Trophoblast cell (in vitro differentiated cells and primary cell): ENCODE results near the gene ZCCHC4.

ENCODE experiments used
- DNase-seq, 2 donors: peaks; one replicate each; pipeline ENCODE4 v3.0.0-alpha.2; 2016
- H2AFZ ChIP-seq: 2 replicates; pipeline ENCODE4 v1.6.1; 2013; ENCODE audit warnings: low read length, moderate library complexity, mild to moderate bottlenecking; ENCODE audit not compliant: insufficient read depth, poor library complexity
- H2AK5ac ChIP-seq: 2 replicates; pipeline ENCODE4 v1.6.1; 2013; ENCODE audit warnings: mild to moderate bottlenecking, low read length
- H2BK120ac ChIP-seq: 2 replicates; pipeline ENCODE4 v1.6.1; 2013; ENCODE audit warnings: low read length, mild to moderate bottlenecking, moderate library complexity; ENCODE audit not compliant: insufficient read depth, poor library complexity
- H2BK12ac ChIP-seq: 2 replicates; pipeline ENCODE4 v1.6.1; 2013; ENCODE audit warnings: mild to moderate bottlenecking, low read length, moderate library complexity
- H2BK5ac ChIP-seq: 2 replicates; pipeline ENCODE4 v1.6.1; 2013; ENCODE audit warnings: low read length, low read depth, moderate library complexity, mild to moderate bottlenecking; ENCODE audit not compliant: poor library complexity
- H3K14ac ChIP-seq: 2 replicates; pipeline ENCODE4 v1.6.1; 2013; ENCODE audit warnings: mild to moderate bottlenecking, low read length
- H3K18ac ChIP-seq: 2 replicates; pipeline ENCODE4 v1.6.1; 2013; ENCODE audit warnings: mild to moderate bottlenecking, low read length
- H3K23ac ChIP-seq: 2 replicates; pipeline ENCODE4 v1.6.1; 2013; ENCODE audit warnings: low read length
- H3K27ac ChIP-seq: 2 replicates; pipeline ENCODE4 v1.5.1; 2013; ENCODE audit warnings: low read depth, mild to moderate bottlenecking, inconsistent platforms, low read length, moderate library complexity
- H3K27me3 ChIP-seq: 2 replicates; pipeline ENCODE4 v1.6.1; 2013; ENCODE audit warnings: inconsistent platforms, mild to moderate bottlenecking, low read length, moderate library complexity; ENCODE audit not compliant: insufficient read depth
- H3K36me3 ChIP-seq, 2 experiments: 1 replicate in 1 of 2; 2 replicates in 1 of 2; pipeline ENCODE4 v1.6.1; 2013; ENCODE audit warnings: low read length in 2 of 2, mild to moderate bottlenecking in 2 of 2, moderate library complexity in 1 of 2; ENCODE audit not compliant: insufficient read depth in 2 of 2, control insufficient read depth in 1 of 2
- H3K4ac ChIP-seq: 2 replicates; pipeline ENCODE4 v1.6.1; 2013; ENCODE audit warnings: low read depth, mild to moderate bottlenecking, low read length, moderate library complexity
- H3K4me1 ChIP-seq, 2 experiments: 1 replicate in 1 of 2; 2 replicates in 1 of 2; pipeline ENCODE4 v1.6.1; 2013; ENCODE audit warnings: low read length in 2 of 2, mild to moderate bottlenecking in 2 of 2, moderate library complexity in 1 of 2; ENCODE audit not compliant: insufficient read depth in 2 of 2, control insufficient read depth in 1 of 2
- H3K4me2 ChIP-seq: 2 replicates; pipeline ENCODE4 v1.6.1; 2013; ENCODE audit warnings: inconsistent platforms, mild to moderate bottlenecking, low read length, moderate library complexity
- H3K4me3 ChIP-seq: 2 replicates; pipeline ENCODE4 v1.5.1; 2013; ENCODE audit warnings: mild to moderate bottlenecking, low read depth, low read length, inconsistent platforms
- H3K79me1 ChIP-seq: one replicate; pipeline ENCODE4 v1.6.1; 2013; ENCODE audit warnings: low read length
- H3K79me2 ChIP-seq: 2 replicates; pipeline ENCODE4 v1.6.1; 2013; ENCODE audit warnings: low read length, mild to moderate bottlenecking; ENCODE audit not compliant: control insufficient read depth, insufficient read depth, poor library complexity
- H3K9ac ChIP-seq: 2 replicates; pipeline ENCODE4 v1.6.1; 2013; ENCODE audit warnings: mild to moderate bottlenecking, low read length
- H3K9me3 ChIP-seq: 2 replicates; pipeline ENCODE4 v1.6.1; 2013; ENCODE audit warnings: low read depth, mild to moderate bottlenecking, control low read depth, inconsistent platforms, low read length; ENCODE audit not compliant: insufficient read depth
- H4K12ac ChIP-seq: 2 replicates; pipeline ENCODE4 v1.6.1; 2013; ENCODE audit warnings: low read depth, mild to moderate bottlenecking, low read length, moderate library complexity
- H4K8ac ChIP-seq: 2 replicates; pipeline ENCODE4 v1.6.1; 2013; ENCODE audit warnings: low read depth, mild to moderate bottlenecking, low read length, moderate library complexity
- H4K91ac ChIP-seq: one replicate; pipeline ENCODE4 v1.6.1; 2013; ENCODE audit warnings: low read depth, mild to moderate bottlenecking, low read length, moderate library complexity
- WGBS: extraction: QIAGEN DNeasy Blood & Tissue Kit; methylation state at CpG from one replicate; pipeline ENCODE4 v1.1.7; 2013; ENCODE audit warnings: missing lambda C conversion rate; ENCODE audit not compliant: insufficient read length, insufficient coverage; ENCODE audit errors: extremely low coverage; 5-methylcytosine and 5-hydroxymethylcytosine counted together

Gene ZCCHC4

GRCh38 chr4:25347473-25347872, 34.9 kb downstream of the ZCCHC4 start:
- Histone ChIP-seq H3K79me1 (no peaks in the 10 kb centered on the region), H3K36me3 (no peaks in the 10 kb centered on the region), H4K8ac (no peak overlapping the region), H2AFZ (no peak overlapping the region), H3K9me3 (no peaks in the 10 kb centered on the region), H3K4me2 (no peak overlapping the region), H4K91ac (no peak overlapping the region), H3K4ac (no peak overlapping the region), H3K14ac (no peak overlapping the region), H4K12ac (no peak overlapping the region), H2BK5ac (no peak overlapping the region), H3K4me3 (no peak overlapping the region), H2BK12ac (no peak overlapping the region), H3K4me1 (peaks cover 2% of the 10 kb centered on the region in 2 experiments), H2BK120ac (no peak overlapping the region), H3K27me3 (no peaks in the 10 kb centered on the region), H2AK5ac (no peak overlapping the region), H3K9ac (no peak overlapping the region), H3K27ac (no peak overlapping the region), H3K18ac (no peak overlapping the region), H3K23ac (no peak overlapping the region), H3K79me2 (no peaks in the 10 kb centered on the region)
- no CpG with 5 or more reads among the region's 2 CpGs for WGBS
- DNase-seq = no peak

GRCh38 chr4:25347971-25348370, 35.4 kb downstream of the ZCCHC4 start:
- DNase-seq = no peak
- H4K91ac ChIP-seq = no peak overlapping the region
- H3K9me3 ChIP-seq = no peaks in the 10 kb centered on the region
- H3K79me1 ChIP-seq = no peaks in the 10 kb centered on the region
- peaks cover 2% of the 10 kb centered on the region in 2 experiments for H3K4me1 ChIP-seq
- H3K27me3 ChIP-seq = no peaks in the 10 kb centered on the region
- no peak overlapping the region for H3K18ac ChIP-seq
- WGBS = no CpG with 5 or more reads among the region's 2 CpGs
- H2BK12ac ChIP-seq = no peak overlapping the region
- no peak overlapping the region for H2AK5ac ChIP-seq
- H3K14ac ChIP-seq = no peak overlapping the region
- no peak overlapping the region for H3K4ac ChIP-seq
- no peak overlapping the region for H3K9ac ChIP-seq
- H3K4me2 ChIP-seq = no peak overlapping the region
- H3K23ac ChIP-seq = no peak overlapping the region
- H4K12ac ChIP-seq = no peak overlapping the region
- no peak overlapping the region for H3K27ac ChIP-seq
- H2BK120ac ChIP-seq = no peak overlapping the region
- no peaks in the 10 kb centered on the region for H3K79me2 ChIP-seq
- H4K8ac ChIP-seq = no peak overlapping the region
- no peak overlapping the region for H2BK5ac ChIP-seq
- H3K4me3 ChIP-seq = no peak overlapping the region
- no peaks in the 10 kb centered on the region for H3K36me3 ChIP-seq
- H2AFZ ChIP-seq = no peak overlapping the region

- Histone ChIP-seq H3K27ac (no peak overlapping the region), H2AK5ac (no peak overlapping the region), H3K4me3 (no peak overlapping the region), H3K23ac (no peak overlapping the region), H3K79me1 (no peaks in the 10 kb centered on the region), H3K4me1 (peaks cover 2% of the 10 kb centered on the region in 2 experiments), H3K9me3 (no peaks in the 10 kb centered on the region), H3K14ac (no peak overlapping the region), H3K18ac (no peak overlapping the region), H3K36me3 (no peaks in the 10 kb centered on the region), H2AFZ (no peak overlapping the region), H3K27me3 (no peaks in the 10 kb centered on the region), H3K4me2 (no peak overlapping the region), H3K4ac (no peak overlapping the region), H2BK12ac (no peak overlapping the region), H2BK120ac (no peak overlapping the region), H4K12ac (no peak overlapping the region), H3K9ac (no peak overlapping the region), H4K8ac (no peak overlapping the region), H2BK5ac (no peak overlapping the region), H3K79me2 (no peaks in the 10 kb centered on the region), H4K91ac (no peak overlapping the region)
- DNase-seq = no peak
- no CpG with 5 or more reads among the region's 2 CpGs for WGBS
Measured at GRCh38 chr4:25350561-25350960, 38.0 kb downstream of the ZCCHC4 start.

GRCh38 chr4:25351777-25352416, 39.3 kb downstream of the ZCCHC4 start:
- no peak overlapping the region for H2BK5ac ChIP-seq
- H3K4me1 ChIP-seq = peaks cover 2% of the 10 kb centered on the region in 2 experiments
- no peak overlapping the region for H2AFZ ChIP-seq
- H3K27me3 ChIP-seq = no peaks in the 10 kb centered on the region
- H4K8ac ChIP-seq = no peak overlapping the region
- no peak overlapping the region for H4K12ac ChIP-seq
- no peaks in the 10 kb centered on the region for H3K36me3 ChIP-seq
- H3K9me3 ChIP-seq = no peaks in the 10 kb centered on the region
- DNase-seq = peak in 1 of 2 donors; percentile 53
- H3K18ac ChIP-seq = no peak overlapping the region
- no peak overlapping the region for H2BK12ac ChIP-seq
- H2AK5ac ChIP-seq = no peak overlapping the region
- H3K23ac ChIP-seq = no peak overlapping the region
- no peak overlapping the region for H3K4me3 ChIP-seq
- no peaks in the 10 kb centered on the region for H3K79me2 ChIP-seq
- H2BK120ac ChIP-seq = no peak overlapping the region
- H3K79me1 ChIP-seq = no peaks in the 10 kb centered on the region
- H3K27ac ChIP-seq = no peak overlapping the region
- H3K9ac ChIP-seq = no peak overlapping the region
- WGBS = no CpG with 5 or more reads among the region's 4 CpGs
- H4K91ac ChIP-seq = no peak overlapping the region
- H3K4ac ChIP-seq = no peak overlapping the region
- H3K14ac ChIP-seq = no peak overlapping the region
- no peak overlapping the region for H3K4me2 ChIP-seq
